Vagina (tissue), 2 donors: ENCODE data around the gene DNASE1L3. TPM values are rescaled to one million over a fixed set of nuclear protein-coding genes. Genes with fewer than 3 reads are reported as not detected.
"Not testable (repeated sequence)": the region's sequence is repeated elsewhere in the genome, so short reads cannot be mapped to it uniquely, and the experiment has no call there.

Experiments
- DNase-seq, 2 donors: peaks; one replicate each; pipeline ENCODE4 v3.0.0-alpha.2; 2017; ENCODE audit errors: extremely low spot score in 2 of 2
- H3K27ac ChIP-seq: fragments of 200-600 bp; sonication (generic); one replicate; pipeline ENCODE4 v1.5.1; 2019
- H3K27me3 ChIP-seq: fragments of 200-600 bp; sonication (generic); one replicate; pipeline ENCODE4 v1.5.1; 2019
- H3K36me3 ChIP-seq, 2 donors: fragments of 200-600 bp; sonication (generic); one replicate each; pipeline ENCODE4 v1.5.1; 2017 to 2019
- H3K4me1 ChIP-seq: fragments of 200-600 bp; sonication (generic); one replicate; pipeline ENCODE4 v1.5.1; 2019
- H3K4me3 ChIP-seq, 2 donors: fragments of 200-600 bp; sonication (generic); 1 replicate in 1 of 2; 2 replicates in 1 of 2; pipeline ENCODE4 v1.5.1; 2016 to 2019
- H3K9me3 ChIP-seq: fragments of 200-600 bp; sonication (generic); one replicate; pipeline ENCODE4 v1.5.1; 2019
- POLR2A ChIP-seq, 2 donors: fragments of 450-650 bp; IDR thresholded peaks; one replicate each; pipeline ENCODE4 v1.6.1; 2017; ENCODE audit warnings: antibody characterized with exemption in 2 of 2, mild to moderate bottlenecking in 2 of 2, moderate library complexity in 2 of 2
- POLR2AphosphoS5 ChIP-seq, 2 donors: sonication (generic); formaldehyde crosslinking; IDR thresholded peaks; one replicate each; pipeline ENCODE4 v1.9.0; 2017; ENCODE audit warnings: antibody characterized with exemption in 2 of 2, mild to moderate bottlenecking in 2 of 2, low read depth in 1 of 2; ENCODE audit not compliant: insufficient read depth in 1 of 2
- intact Hi-C: fragments of 100-400 bp; cut with DNase I; formaldehyde crosslinking; loops from one replicate; pipeline ENCODE4 v1.15.1; 2023
- total RNA-seq: library from RNA; depleted of rRNA; stranded (reverse); fragments of >200 nt; gene quantifications from one replicate; pipeline ENCODE4 v1.2.3, GENCODE V29; 2016
- TF ChIP-seq, protein P1 (sequence below), 3 experiments: fragments of 450-650 bp in 2 of 3; fragments of 200-600 bp in 1 of 3; sonication (generic) in 1 of 3; IDR thresholded peaks; one replicate each; pipeline ENCODE4 v1.5.1; 2017 to 2019; ENCODE audit warnings: antibody characterized with exemption in 3 of 3, mild to moderate bottlenecking in 2 of 3, moderate library complexity in 2 of 3

The DNASE1L3 gene
- total RNA-seq, 1 donor from 2014 or later = 13.3 TPM

- no peaks in the 10 kb centered on the region for H3K36me3 ChIP-seq
- DNase-seq = no peak
- H3K4me3 ChIP-seq = no peak overlapping the region
- peaks cover 15% of the 10 kb centered on the region for H3K4me1 ChIP-seq
- H3K27ac ChIP-seq = no peak overlapping the region
- no peaks in the 10 kb centered on the region for H3K27me3 ChIP-seq
- no peaks in the 10 kb centered on the region for H3K9me3 ChIP-seq
- TF ChIP-seq POLR2AphosphoS5 (IDR thresholded peaks at IDR 0.05; ENCODE audit: insufficient read depth in 1 of 2, low read depth in 1 of 2) (no peak), POLR2A (IDR thresholded peaks at IDR 0.05) (no peak)
- TF ChIP-seq, protein P1, sequence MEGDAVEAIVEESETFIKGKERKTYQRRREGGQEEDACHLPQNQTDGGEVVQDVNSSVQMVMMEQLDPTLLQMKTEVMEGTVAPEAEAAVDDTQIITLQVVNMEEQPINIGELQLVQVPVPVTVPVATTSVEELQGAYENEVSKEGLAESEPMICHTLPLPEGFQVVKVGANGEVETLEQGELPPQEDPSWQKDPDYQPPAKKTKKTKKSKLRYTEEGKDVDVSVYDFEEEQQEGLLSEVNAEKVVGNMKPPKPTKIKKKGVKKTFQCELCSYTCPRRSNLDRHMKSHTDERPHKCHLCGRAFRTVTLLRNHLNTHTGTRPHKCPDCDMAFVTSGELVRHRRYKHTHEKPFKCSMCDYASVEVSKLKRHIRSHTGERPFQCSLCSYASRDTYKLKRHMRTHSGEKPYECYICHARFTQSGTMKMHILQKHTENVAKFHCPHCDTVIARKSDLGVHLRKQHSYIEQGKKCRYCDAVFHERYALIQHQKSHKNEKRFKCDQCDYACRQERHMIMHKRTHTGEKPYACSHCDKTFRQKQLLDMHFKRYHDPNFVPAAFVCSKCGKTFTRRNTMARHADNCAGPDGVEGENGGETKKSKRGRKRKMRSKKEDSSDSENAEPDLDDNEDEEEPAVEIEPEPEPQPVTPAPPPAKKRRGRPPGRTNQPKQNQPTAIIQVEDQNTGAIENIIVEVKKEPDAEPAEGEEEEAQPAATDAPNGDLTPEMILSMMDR (IDR thresholded peaks at IDR 0.05) = no peak
- intact Hi-C loops = no loop called here
Observed at GRCh38 chr3:58243976-58244585, 33.3 kb upstream of the DNASE1L3 start.

DNA sequence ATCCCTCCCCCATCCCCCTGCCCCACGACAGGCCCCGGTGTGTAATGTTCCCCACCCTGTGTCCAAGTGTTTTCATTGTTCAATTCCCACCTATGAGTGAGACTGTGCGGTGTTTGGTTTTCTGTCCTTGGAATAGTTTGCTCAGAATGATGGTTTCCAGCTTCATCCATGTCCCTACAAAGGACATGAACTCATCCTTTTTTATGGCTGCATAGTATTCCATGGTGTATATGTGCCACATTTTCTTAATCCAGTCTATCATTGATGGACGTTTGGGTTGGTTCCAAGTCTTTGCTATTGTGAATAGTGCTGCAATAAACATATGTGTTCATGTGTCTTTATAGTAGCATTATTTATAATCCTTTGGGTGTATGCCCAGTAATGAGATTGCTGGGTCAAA lies 32.1 kb upstream of the DNASE1L3 start:
- H3K9me3 ChIP-seq, H3K27me3 ChIP-seq, H3K36me3 ChIP-seq, H3K4me3 ChIP-seq, intact Hi-C loops, H3K27ac ChIP-seq, DNase-seq: not testable (repeated sequence)
- peaks cover 25% of the 10 kb centered on the region for H3K4me1 ChIP-seq

DNA sequence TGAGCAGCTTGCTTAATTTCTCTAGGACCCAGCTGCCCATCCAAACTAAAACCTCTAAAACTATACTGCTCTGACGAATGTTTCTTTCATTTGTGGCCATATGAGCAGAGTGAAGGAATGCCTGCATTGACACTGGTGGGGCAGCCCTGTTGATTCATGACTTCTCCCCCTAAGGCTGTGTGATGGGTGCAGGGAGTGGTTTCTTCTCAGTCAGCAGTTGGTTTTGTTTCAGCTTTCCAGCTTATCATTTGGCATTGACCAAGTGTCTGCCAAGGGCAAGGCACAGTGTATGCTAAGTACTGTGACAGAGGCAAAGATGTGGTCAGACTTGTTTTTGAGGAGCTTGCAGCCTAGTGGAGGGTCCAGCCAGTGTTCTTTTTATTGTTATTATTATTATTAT lies 31.6 kb upstream of the DNASE1L3 start:
- H3K4me3 ChIP-seq = no peak overlapping the region

GRCh38 chr3:58241306-58242044 lies 30.7 kb upstream of the DNASE1L3 start:
- H3K4me3 ChIP-seq = no peak overlapping the region
- no peaks in the 10 kb centered on the region for H3K27me3 ChIP-seq
- H3K27ac ChIP-seq = no peak overlapping the region
- H3K36me3 ChIP-seq = no peaks in the 10 kb centered on the region
- peaks cover 31% of the 10 kb centered on the region for H3K4me1 ChIP-seq
- H3K9me3 ChIP-seq = no peaks in the 10 kb centered on the region
- DNase-seq = no peak
- TF ChIP-seq, protein P1 (IDR thresholded peaks at IDR 0.05) = no peak
- TF ChIP-seq POLR2A (IDR thresholded peaks at IDR 0.05) = no peak
- no peak for TF ChIP-seq POLR2AphosphoS5 (IDR thresholded peaks at IDR 0.05; ENCODE audit: insufficient read depth in 1 of 2, low read depth in 1 of 2)
- intact Hi-C loops = no loop called here

More for the DNA sequence above, 31.6 kb upstream of the DNASE1L3 start:
- DNase-seq = no peak
- TF ChIP-seq POLR2AphosphoS5 (IDR thresholded peaks at IDR 0.05; ENCODE audit: insufficient read depth in 1 of 2, low read depth in 1 of 2) (no peak), POLR2A (IDR thresholded peaks at IDR 0.05) (no peak)
- TF ChIP-seq, protein P1 (IDR thresholded peaks at IDR 0.05) = no peak
- Histone ChIP-seq H3K27me3 (no peaks in the 10 kb centered on the region), H3K27ac (no peak overlapping the region), H3K9me3 (no peaks in the 10 kb centered on the region), H3K4me1 (peaks cover 25% of the 10 kb centered on the region), H3K36me3 (no peaks in the 10 kb centered on the region)
- intact Hi-C loops = no loop called here

DNA sequence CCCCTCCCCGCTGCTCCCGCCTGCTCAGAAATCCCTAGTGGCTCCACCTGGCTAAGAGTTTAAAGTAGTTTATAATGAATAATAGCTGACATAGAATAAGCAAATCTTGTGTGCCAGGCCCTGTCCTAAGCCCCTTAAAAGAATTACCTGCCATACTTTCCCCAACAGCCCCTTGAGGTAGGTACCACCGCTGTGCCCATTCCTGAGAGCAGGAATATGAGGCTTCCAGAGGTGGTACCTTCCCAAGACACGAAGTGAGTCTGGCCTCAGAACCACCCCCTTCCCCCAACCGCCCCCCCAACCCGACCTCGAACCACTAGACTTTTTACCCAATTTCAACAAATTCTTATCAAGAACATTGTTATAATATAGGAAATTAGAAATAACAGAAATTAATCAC lies 28.1 kb upstream of the DNASE1L3 start:
- no peak overlapping the region for H3K27ac ChIP-seq
- H3K36me3 ChIP-seq = no peaks in the 10 kb centered on the region
- no peaks in the 10 kb centered on the region for H3K9me3 ChIP-seq
- TF ChIP-seq POLR2A (IDR thresholded peaks at IDR 0.05) (no peak), POLR2AphosphoS5 (IDR thresholded peaks at IDR 0.05; ENCODE audit: insufficient read depth in 1 of 2, low read depth in 1 of 2) (no peak)
- TF ChIP-seq, protein P1 (IDR thresholded peaks at IDR 0.05) = no peak
- H3K4me3 ChIP-seq = peak overlapping the region; percentile 92 to 93
- H3K4me1 ChIP-seq = peaks cover 33% of the 10 kb centered on the region
- no peak for DNase-seq
- intact Hi-C loops = loop anchor here (5.0 kb wide), 1 partner anchor 58 kb away; no protein-coding TSS in a partner anchor
- H3K27me3 ChIP-seq = no peaks in the 10 kb centered on the region
